NCI-H2081 (cell line): Measurements from ENCODE around the gene BCKDK.
"Not testable (repeated sequence)": the region's sequence is repeated elsewhere in the genome, so short reads cannot be mapped to it uniquely, and the experiment has no call there.

ENCODE experiments used
- DNase-seq, 2 experiments: peaks; one replicate each; lab custom pipeline; 2025; lab: John Stamatoyannopoulos, UW

BCKDK gene

DNA sequence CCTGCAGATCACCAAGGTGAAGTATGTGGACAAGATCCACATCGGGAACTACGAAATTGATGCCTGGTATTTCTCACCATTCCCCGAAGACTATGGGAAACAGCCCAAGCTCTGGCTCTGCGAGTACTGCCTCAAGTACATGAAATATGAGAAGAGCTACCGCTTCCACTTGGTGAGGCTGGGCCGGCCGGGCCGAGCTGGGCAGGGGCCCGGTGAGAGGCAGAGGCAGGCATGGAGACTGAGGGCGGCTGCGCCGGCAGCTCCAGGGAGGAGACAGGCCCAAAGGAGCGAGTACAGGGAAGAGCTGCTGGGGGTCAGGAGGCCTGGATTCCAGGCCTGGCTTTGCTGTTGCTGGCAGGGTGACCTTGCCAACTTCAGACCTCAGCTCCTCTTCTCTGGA, 19.0 kb downstream of the BCKDK start:
- no peak for DNase-seq

DNA sequence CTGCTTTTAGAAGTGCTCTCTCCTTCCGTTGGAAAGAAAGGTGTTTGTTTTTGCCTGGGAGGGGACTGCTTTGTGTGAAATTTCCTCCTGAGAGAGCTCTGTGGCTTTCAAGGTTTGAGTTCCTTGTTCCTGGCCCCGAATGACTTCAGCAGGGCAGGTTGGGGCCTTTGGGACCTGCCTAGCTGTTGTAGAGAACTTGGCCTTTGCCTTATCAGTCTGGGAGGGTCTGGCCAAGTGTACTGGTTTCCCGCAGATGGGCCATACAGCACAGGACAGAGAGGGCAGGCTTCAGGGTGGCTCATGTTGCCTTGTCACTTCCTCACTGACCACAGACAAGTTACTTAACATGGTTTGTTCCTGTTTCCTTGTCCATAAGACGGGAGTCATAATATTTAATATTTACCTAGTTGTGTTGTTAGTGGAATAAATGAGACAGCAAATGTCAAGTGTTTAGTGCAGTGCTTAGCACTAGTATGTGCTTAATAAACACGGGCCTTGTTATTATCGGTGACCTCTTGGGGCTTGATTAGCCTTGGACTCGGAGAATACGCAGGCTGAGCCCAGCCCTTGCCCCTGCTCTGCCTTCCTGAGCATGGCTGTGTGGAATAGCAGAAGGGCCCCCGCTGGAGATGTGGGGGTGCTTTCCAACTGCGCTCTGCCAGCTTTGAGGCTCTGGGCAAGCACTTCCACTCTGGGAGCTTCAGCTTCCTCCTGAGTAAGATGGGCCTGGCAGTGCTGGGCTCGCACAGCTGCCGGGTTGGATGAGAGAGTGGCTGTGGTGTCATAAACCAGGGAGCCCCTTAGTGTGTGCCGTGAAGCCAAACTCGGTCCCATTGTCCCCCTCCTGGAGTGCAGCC, 20.8 kb downstream of the BCKDK start:
- no peak for DNase-seq

- DNase-seq: no peak
Measured at GRCh38 chr16:31129568-31130335, 21.6 kb downstream of the BCKDK start.

DNA sequence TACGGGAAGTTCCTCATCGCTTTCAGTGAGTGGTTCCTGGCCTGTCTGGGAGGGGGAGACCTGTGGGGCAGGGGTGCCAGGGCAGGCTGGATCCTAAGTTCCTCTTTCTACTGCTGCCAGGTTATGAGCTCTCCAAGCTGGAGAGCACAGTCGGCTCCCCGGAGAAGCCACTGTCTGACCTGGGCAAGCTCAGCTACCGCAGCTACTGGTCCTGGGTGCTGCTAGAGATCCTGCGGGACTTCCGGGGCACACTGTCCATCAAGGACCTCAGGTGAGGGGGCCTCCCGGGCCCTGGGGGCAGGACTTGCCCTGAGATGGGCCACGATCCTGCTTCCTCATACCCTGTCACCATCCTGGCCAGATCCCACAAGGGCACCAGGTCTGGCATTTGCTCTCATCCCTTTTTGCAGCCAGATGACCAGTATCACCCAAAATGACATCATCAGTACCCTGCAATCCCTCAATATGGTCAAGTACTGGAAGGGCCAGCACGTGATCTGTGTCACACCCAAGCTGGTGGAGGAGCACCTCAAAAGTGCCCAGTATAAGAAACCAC, 22.2 kb downstream of the BCKDK start:
- no peak for DNase-seq

- DNase-seq: no peak
Measured at GRCh38 chr16:31130899-31131298, 22.7 kb downstream of the BCKDK start.

DNA sequence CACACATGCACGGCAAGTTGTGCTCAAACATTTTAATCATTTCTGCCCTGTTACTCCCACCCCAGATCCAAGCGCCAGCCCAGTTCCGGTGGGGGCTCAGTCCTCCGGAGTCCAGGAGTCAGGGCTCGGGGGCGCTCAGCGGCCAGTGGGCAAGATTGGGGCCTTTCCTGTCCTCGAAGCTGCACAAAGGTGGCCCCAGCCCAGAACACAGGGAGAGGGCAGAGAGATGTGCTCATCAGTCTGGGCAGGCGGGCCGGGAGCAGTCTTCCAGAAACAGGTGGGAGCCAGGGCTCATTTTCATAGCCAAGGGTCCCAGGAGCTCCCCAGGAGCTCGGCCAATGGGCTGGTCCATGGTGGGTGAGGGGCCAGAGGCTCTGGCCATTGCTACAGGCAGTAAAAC, 23.2 kb downstream of the BCKDK start:
- DNase-seq: no peak

DNA sequence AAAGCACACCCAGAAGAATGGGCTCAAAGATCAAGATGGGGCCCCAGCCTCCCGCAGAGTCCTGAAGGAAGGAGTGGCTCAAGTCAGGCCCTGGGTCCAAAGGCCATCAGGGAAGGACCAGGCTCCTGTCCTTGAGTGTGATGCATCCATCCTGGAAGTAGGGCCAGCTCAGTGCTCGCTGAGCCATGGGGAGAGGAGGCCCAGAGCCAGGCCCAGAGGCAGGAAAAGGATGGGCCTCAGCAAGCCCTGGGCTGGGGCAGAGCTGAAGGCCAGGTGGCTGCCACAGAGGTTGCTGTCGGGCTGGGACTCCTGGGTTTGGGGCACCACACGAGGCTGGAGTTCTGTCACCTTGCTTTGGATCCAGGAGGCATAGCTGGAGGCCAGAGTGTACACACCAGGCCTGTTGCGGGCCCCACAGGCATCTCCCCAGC, 23.7 kb downstream of the BCKDK start:
- no peak for DNase-seq

GRCh38 chr16:31132303-31132979, 24.3 kb downstream of the BCKDK start:
- DNase-seq: no peak

DNA sequence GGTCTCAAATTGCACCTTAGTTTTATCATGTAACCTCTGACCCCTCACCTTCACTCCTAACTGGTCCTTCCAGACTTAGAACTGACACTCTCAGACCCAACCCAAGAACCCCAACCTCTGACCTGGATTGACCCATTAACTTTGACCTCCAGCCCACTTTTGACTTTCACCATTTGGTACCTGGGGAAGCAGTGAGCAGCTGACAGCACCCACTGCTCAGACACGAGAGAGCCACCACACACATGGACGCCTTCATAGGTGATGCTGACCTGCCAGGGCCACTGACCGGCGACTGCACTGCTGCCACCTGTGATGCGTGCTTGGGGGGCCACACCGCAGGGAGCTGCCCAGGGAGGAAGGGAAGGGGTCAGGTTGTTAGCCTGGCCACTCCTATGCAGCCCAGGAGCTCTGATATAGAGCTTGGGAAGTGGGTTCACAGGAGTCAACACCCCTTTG, 24.9 kb downstream of the BCKDK start:
- no peak for DNase-seq

- no peak for DNase-seq
Measured at GRCh38 chr16:31134091-31134571, 25.9 kb downstream of the BCKDK start.

DNA sequence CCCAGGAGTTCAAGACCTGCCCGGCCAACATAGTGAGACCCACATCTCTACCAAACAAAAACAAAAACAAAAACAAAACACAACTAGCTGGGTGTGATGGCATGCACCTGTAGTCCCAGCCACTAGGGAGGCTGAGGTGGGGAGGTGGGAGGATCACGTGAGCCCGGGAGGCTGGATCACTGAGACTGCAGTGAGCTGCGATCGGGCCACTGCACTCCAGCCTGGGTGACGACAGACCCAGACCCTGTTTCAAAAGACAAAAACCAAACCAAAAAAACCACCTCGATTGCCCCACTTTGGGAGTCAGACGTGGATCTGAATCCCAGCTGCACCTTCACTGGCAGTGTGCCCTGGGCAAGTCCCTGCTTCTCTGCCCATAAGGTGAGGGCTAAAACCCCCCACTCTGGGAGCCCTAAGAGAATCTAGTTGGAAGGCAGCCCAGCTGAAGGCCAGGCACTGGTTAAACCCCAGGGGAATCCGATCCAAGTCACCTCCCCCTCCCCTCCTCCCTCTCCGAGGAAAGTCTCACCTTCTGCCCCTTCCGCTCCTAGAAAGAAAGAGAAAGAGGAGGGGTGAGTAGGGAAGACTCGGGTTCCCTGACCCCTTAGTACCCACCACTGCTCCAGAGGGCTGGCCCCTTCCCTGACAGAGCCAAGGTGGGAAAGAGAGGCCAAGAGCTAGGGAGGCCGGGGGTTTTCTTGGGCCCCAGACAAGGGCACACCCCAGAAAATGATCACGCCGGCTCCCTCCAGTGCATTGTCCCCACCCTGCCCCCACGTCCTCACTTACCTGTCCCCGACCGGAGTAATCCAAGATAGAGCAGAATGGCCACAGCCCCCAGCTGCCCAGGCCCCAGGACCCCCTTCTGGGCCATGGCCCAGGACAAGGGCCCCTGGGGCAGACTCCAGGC, 26.7 kb downstream of the BCKDK start:
- DNase-seq: no peak

GRCh38 chr16:31135535-31136286, 27.5 kb downstream of the BCKDK start, which contains the start of gene PRSS8:
PRSS8 (minus strand) TSS chr16:31135727; CDS start chr16:31135498, 229 bp downstream.
- DNase-seq: no peak

DNA sequence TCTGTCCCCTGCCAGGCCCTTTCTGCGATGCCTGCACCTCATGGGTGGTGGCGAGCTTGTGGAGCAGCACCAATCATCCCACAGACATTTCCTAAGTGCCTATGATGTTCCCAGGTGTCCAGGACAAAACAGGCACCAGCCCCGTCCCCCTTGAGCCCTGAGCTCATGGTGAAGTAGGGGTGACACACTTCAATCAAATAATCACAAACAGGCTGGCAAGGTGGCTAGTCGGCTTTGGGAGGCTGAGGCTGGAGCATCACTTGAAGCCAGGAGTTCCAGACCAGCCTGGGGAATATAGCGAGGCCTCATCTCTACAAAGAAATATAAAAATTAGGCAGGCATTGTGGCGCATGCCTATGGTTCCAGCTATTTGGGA, 28.1 kb downstream of the BCKDK start:
- no peak for DNase-seq

GRCh38 chr16:31136822-31137499, 28.8 kb downstream of the BCKDK start:
- DNase-seq: not testable (repeated sequence)

- no peak for DNase-seq
Measured at GRCh38 chr16:31138621-31139578, 30.7 kb downstream of the BCKDK start.

DNA sequence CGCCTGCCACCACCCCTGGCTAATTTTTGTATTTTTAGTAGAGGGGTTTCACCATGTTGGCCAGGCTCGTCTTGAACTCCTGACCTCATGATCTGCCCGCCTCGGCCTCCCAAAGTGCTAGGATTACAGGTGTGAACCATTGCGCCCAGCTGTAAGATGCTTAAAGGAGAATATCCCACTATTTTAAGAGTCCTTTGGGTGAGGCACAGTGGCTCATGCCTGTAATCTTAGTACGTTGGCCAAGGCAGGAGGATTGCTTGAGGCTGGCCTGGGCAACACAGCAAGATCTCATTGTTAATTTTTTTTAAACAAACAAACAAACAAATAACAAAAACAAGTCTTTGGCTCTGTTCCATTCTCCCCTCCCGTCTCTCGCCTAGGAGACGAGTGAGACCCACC, 32.9 kb downstream of the BCKDK start:
- DNase-seq: not testable (repeated sequence)

DNA sequence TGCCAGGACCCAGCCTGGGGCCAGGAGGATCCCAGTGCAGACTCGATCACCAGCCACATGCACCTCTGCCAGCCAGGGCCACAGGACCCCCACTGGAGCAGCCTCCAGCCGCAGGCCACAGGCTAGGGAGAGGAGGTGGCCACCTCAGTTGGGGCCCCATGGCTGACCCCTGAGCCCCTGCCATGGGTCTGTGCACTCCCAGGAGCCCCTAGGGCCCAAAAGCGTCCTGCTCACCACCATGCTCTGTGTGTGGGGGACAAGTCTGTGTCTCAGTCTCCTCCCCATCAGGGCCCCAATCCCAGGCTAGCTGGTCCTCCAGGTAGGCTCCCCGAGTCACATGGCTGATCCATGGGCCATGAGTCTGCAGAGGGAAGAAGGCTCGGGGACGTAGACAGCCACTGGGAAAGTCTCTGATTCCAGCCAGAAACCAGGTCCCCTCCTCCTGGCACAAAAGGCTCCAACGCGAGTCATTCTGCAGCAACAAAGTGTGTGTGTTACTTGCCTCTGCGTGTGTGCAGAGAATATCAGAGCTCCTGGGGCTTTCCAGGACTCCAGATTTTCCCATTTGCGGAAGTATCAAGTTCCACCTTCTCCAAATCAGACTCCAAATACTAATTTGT, 33.4 kb downstream of the BCKDK start:
- no peak for DNase-seq
